ENCODE data around the gene MBP.

DNA sequence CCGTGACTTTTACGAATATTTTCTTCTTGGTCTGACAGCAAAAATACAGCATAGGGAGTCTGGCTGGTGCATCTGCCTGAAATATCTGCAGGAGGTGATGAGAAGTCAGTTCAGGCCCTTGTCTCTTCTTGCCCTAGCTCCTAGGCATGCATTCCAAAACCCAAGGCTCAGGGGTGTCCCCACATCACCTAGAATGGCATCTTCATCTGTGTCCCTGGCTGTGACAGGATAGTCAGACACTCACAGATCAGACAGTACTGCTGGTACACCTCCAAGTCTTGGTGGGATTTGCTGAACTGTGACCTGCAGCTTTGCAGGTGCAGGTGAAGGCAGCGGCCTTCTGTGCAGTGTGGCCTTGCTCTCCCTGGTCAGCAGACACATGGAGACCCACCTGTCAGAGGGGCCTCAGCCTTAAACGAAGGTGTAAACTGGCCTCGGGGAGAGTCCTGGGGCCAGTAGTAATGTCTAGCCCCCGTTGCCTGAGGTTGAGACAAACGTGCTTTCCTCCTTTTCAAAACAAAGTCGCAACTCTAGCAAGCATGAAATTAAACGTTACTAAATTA, 42.8 kb downstream of the MBP start:
- TF ChIP-seq CTCF (IDR thresholded peaks at IDR 0.05) (no peak), POLR2A (IDR thresholded peaks at IDR 0.05) (no peak)

Measured in lower leg skin (tissue), 3 donors.